ENCODE measurements around the gene HRH2.

- no peak for TF ChIP-seq CTCF (IDR thresholded peaks at IDR 0.05)
- TF ChIP-seq POLR2A (IDR thresholded peaks at IDR 0.05), result no peak
Measured at GRCh38 chr5:175649967-175650366, 7.9 kb upstream of the HRH2 start.
